ENCODE results near the gene FBXL14.
A peak's percentile ranks its signal among the peaks of the same experiment; 100 is the strongest.

FBXL14 gene

DNA sequence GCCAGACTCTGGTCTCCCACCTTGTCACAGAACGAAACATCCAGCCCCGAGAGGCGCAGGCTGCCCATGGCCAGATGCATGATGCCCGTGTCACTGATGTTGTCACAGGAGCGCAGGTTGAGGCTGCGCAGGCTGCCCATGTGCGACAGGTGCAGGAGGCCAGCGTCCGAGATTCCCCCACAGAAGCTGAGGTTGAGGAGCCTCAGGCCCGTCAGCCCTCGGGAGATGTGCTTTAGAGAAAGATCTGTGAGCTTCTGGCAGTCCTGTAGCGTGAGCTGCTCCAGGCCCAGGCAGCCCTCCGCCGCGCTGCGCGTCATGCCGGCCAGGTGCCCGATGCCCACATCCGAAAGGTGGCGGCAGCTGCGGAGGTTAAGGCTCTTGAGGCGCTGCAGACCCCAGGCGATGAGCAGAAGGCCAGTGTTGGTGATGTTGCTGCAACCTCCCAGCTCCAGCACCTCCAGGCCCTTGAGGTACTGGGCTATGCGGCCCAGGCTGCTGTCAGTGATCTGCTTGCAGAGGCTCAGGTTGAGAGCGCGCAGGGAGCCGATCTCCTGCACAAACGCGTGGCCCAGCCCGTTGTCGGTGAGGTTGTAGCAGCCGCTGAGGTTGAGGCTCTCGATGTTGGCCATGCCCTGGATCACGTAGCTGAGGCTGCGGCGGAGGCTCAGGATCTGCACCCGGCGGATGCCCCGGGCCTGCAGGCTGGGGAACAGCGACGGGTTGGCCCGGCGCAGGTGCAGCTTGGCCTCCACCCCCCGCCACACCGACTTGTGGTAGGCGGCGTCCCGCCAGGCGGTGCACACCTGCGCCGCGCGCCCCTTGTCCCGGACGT lies 991 bp downstream of the FBXL14 start:
- DNase-seq = peak; percentile 94

GRCh38 chr12:1592444-1593173 lies 1.8 kb downstream of the FBXL14 start:
- peak; percentile 94 for DNase-seq

DNA sequence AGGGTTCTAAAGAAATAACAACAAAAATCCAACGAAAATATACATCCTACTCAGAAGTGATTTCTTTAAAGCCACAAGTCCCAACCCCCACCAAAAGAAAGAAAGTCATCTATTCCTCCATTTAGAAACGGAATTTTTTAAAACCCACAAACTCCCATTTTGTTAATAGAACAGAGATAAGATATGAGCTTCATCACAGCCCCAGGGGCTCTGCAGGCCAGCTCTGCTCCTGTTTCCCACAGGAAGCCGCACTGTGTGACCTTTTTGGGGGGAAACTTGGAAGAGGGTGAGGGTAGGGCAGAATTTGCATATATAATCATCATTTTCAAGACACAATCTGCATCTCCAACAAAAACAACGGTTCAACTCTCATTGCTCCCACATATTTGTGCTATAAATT lies 2.8 kb downstream of the FBXL14 start:
- DNase-seq = no peak

- DNase-seq = peak; percentile 60
Measured at GRCh38 chr12:1591034-1591433, 3.3 kb downstream of the FBXL14 start.

GRCh38 chr12:1590221-1590979 lies 4.0 kb downstream of the FBXL14 start:
- DNase-seq = no peak

GRCh38 chr12:1588575-1588947 lies 5.8 kb downstream of the FBXL14 start:
- no peak for DNase-seq

- no peak for DNase-seq
Measured at GRCh38 chr12:1587927-1588574, 6.3 kb downstream of the FBXL14 start.

GRCh38 chr12:1584326-1584725 lies 10.1 kb downstream of the FBXL14 start:
- no peak for DNase-seq

DNA sequence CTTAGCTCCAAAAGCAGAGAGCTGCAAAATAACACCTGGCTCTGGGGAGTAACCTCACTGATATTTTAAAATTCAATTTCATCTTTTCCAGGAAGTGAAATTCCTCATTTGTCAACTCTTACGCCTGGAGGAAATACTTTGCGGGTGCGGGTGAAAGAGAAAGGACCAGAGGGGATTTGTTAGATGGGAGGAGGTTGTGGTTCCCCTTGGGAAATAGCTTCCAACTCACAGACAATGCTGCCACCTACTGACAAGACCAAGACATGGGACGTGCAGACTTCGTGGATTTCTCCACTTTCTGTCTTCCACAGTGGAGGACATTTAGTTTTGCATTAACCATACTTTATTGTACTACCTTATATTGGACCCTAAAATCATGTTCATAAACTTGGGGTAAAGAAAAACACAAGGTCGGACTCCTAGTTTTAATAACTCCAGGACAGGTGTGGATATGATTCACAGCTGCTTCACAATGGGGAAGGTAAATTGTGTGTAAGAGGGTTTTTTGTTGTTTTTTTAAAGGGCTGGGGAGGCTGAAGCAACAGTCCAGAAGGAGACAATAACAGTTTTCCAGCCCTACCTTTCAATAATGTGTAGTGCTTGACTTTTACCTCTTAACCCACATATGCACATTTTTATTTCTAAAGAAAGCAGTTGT lies 10.8 kb downstream of the FBXL14 start:
- DNase-seq = peak; percentile 95

DNA sequence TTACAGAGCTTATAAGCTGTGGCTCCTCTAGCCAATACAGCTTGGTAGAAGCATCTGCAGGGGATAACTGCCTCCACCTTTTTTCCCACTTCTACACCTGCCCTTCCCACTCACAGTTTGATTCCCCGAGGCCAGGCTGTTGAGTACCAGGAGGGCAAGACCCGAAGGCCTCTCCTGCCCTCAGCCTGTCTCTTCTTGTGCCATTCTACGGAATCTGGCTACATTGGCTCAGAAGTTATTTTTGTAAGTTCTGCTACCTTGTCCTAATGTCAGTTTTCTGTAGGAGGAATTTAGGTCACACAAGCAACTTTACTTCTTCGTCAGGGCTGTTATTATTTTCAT lies 11.7 kb downstream of the FBXL14 start:
- no peak for DNase-seq

GRCh38 chr12:1581973-1582708 lies 12.2 kb downstream of the FBXL14 start:
- DNase-seq = no peak

DNA sequence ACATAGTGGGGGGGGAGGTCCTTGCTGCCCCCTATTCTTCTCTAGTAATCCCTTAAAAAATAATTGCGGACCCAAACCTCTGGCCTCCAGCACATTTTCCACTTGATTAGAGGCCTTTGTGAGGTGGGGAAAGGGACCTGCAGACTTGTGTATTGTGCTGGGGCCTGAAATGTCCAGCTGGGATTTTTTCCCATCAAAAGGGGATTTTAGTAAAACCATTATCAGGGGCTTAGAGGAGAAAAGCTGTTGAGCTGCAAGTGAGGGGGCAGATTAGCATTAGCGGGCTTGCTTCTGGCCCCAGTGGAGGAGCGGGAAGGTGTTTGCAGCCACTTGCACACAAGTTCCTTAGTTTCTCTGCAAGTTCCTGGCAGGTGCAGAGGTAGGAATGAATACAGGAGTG lies 13.9 kb downstream of the FBXL14 start:
- DNase-seq = no peak

DNA sequence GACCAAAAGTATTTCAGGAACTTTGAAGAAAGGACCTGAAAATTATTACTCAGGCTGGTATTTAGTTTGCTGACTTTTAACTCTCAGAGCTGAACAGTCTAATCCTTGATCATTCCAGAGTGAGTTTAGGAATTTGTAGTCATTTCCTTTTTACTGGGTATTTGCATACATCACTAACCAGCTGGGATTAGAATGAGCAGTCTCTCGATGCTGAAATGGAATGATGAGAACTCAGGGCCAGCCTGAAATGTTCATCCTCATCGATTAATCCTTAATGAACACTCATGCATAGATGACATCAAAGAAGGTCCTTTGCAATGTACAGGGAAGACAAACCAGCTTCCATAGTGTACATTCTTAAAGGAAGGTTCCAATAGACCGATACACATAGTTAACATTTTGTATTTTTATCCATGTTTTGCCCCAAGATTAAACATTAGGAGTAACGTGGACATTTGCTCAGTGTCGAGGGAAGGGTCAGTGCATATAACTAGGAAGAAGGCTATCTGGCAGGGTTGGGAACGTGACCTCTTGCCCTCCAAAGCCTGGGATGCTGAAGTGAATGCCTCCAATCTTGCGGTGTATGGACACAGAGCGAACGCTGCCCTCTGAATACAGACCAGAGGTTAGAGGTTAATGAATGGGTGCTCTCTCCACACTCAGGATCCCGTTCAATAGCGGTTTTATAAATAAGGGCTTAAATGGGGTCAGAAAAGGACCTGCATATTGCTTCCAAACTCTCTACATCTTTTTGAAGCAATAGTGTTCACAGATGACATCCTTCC lies 14.5 kb downstream of the FBXL14 start:
- no peak for DNase-seq

- no peak for DNase-seq
Measured at GRCh38 chr12:1576410-1577241, 17.8 kb downstream of the FBXL14 start.

GRCh38 chr12:1575408-1576401 lies 18.7 kb downstream of the FBXL14 start:
- DNase-seq = peak; percentile 79

GRCh38 chr12:1574865-1575259 lies 19.5 kb downstream of the FBXL14 start:
- DNase-seq = peak; percentile 45

- DNase-seq = peak; percentile 56
Measured at GRCh38 chr12:1573960-1574864, 20.2 kb downstream of the FBXL14 start.

DNA sequence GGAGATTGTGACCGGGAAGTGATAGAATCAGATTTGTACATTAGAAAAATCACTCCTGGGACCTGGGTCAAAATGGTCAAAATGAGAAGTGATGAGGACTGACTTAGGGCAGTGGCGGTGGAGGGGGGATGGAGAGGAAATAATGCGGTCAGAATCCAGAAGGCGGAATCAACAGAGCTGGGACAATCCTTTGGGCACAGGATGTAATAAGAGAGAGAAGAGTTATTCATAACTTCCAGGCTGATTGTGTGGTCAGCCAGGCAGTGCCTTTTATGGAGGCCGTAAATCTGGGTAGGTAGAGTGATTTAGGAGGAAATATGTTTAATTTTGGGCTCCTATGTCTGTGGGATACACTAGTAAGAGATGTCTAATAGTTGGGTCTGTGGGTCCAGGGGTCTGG lies 21.6 kb downstream of the FBXL14 start:
- DNase-seq = no peak
